Measurements from ENCODE around the gene STYXL1.
A peak's percentile ranks its signal among the peaks of the same experiment; 100 is the strongest.

STYXL1 gene

GRCh38 chr7:75969704-75970498, 77.9 kb downstream of the STYXL1 start:
- Histone ChIP-seq H4K8ac (ENCODE audit: low read depth, low read length) (no peak overlapping the region), H3K4ac (ENCODE audit: low read length) (no peak overlapping the region), H3K27ac (replicated peaks; ENCODE audit: low read length) (no peak overlapping the region), H3K27me3 (ENCODE audit: control insufficient read depth in 3 of 3, insufficient read depth in 3 of 3, low read depth in 1 of 3, low read length in 3 of 3) (no peaks in the 10 kb centered on the region), H3K4me1 (ENCODE audit: control insufficient read depth in 2 of 2, insufficient read depth in 1 of 2, low read depth in 1 of 2, low read length in 2 of 2) (peaks cover 38 to 46% of the 10 kb centered on the region in 2 donors), H3K18ac (ENCODE audit: low read length) (no peak overlapping the region), H2AFZ (ENCODE audit: low read length) (no peak overlapping the region), H3K4me2 (ENCODE audit: insufficient read depth, low read length, poor library complexity, severe bottlenecking) (no peak overlapping the region), H2AK5ac (ENCODE audit: low read depth, low read length) (peak overlapping the region; percentile 89), H2BK12ac (ENCODE audit: low read length) (peak overlapping the region; percentile 75), H3K36me3 (replicated peaks in 1 of 2; ENCODE audit: control insufficient read depth in 2 of 2, insufficient read depth in 2 of 2, low read length in 2 of 2) (peaks cover 10 to 45% of the 10 kb centered on the region in 2 donors), H3K79me1 (ENCODE audit: low read depth, low read length) (peaks cover 3% of the 10 kb centered on the region), H4K91ac (ENCODE audit: low read depth, low read length, poor library complexity) (no peak overlapping the region), H3K9ac (ENCODE audit: low read depth, low read length, poor library complexity) (peak overlapping the region; percentile 51), H2BK5ac (ENCODE audit: low read length) (peak overlapping the region; percentile 42), H3K4me3 (ENCODE audit: low read length in 2 of 2) (no peak overlapping the region), H3K14ac (ENCODE audit: low read length) (no peak overlapping the region), H3K23ac (ENCODE audit: low read depth, low read length, poor library complexity) (peak overlapping the region; percentile 49), H3K9me3 (replicated peaks in 1 of 2; ENCODE audit: control insufficient read depth in 2 of 2, insufficient read depth in 1 of 2, low read depth in 1 of 2, low read length in 2 of 2) (peaks cover 0 to 2% of the 10 kb centered on the region in 2 donors), H2BK120ac (ENCODE audit: low read depth, low read length) (peak overlapping the region; percentile 27), H2BK15ac (ENCODE audit: low read length) (no peak overlapping the region)
- WGBS, 2 donors (ENCODE audit: extremely low coverage in 2 of 2, insufficient read length in 2 of 2, insufficient replicate concordance in 1 of 2) = no CpG with 5 or more reads among the region's 30 CpGs
- no peak for DNase-seq (ENCODE audit: low spot score)

- peak overlapping the region; percentile 68 for H3K18ac ChIP-seq (ENCODE audit: low read length)
- H3K23ac ChIP-seq (ENCODE audit: low read depth, low read length, poor library complexity) = no peak overlapping the region
- H3K9me3 ChIP-seq (replicated peaks in 1 of 2; ENCODE audit: control insufficient read depth in 2 of 2, insufficient read depth in 1 of 2, low read depth in 1 of 2, low read length in 2 of 2) = peaks cover 0 to 2% of the 10 kb centered on the region in 2 donors
- H2BK12ac ChIP-seq (ENCODE audit: low read length) = no peak overlapping the region
- no peak overlapping the region for H2AFZ ChIP-seq (ENCODE audit: low read length)
- H2BK15ac ChIP-seq (ENCODE audit: low read length) = no peak overlapping the region
- H3K36me3 ChIP-seq (replicated peaks in 1 of 2; ENCODE audit: control insufficient read depth in 2 of 2, insufficient read depth in 2 of 2, low read length in 2 of 2) = peaks cover 10 to 41% of the 10 kb centered on the region in 2 donors
- H2BK120ac ChIP-seq (ENCODE audit: low read depth, low read length) = no peak overlapping the region
- WGBS, 2 donors (ENCODE audit: extremely low coverage in 2 of 2, insufficient read length in 2 of 2, insufficient replicate concordance in 1 of 2) = no CpG with 5 or more reads among the region's 13 CpGs
- peaks cover 3% of the 10 kb centered on the region for H3K79me1 ChIP-seq (ENCODE audit: low read depth, low read length)
- no peaks in the 10 kb centered on the region for H3K27me3 ChIP-seq (ENCODE audit: control insufficient read depth in 3 of 3, insufficient read depth in 3 of 3, low read depth in 1 of 3, low read length in 3 of 3)
- no peak overlapping the region for H3K4ac ChIP-seq (ENCODE audit: low read length)
- H3K4me1 ChIP-seq (ENCODE audit: control insufficient read depth in 2 of 2, insufficient read depth in 1 of 2, low read depth in 1 of 2, low read length in 2 of 2) = peaks cover 38 to 50% of the 10 kb centered on the region in 2 donors
- no peak overlapping the region for H3K14ac ChIP-seq (ENCODE audit: low read length)
- no peak overlapping the region for H4K8ac ChIP-seq (ENCODE audit: low read depth, low read length)
- H3K27ac ChIP-seq (replicated peaks; ENCODE audit: low read length) = no peak overlapping the region
- DNase-seq (ENCODE audit: low spot score) = no peak
- H2BK5ac ChIP-seq (ENCODE audit: low read length) = peak overlapping the region; percentile 0
- H2AK5ac ChIP-seq (ENCODE audit: low read depth, low read length) = peak overlapping the region; percentile 89
- no peak overlapping the region for H3K4me2 ChIP-seq (ENCODE audit: insufficient read depth, low read length, poor library complexity, severe bottlenecking)
- H3K9ac ChIP-seq (ENCODE audit: low read depth, low read length, poor library complexity) = no peak overlapping the region
- H3K4me3 ChIP-seq (ENCODE audit: low read length in 2 of 2) = no peak overlapping the region
- no peak overlapping the region for H4K91ac ChIP-seq (ENCODE audit: low read depth, low read length, poor library complexity)
Observed at GRCh38 chr7:75969182-75969581, 78.6 kb downstream of the STYXL1 start.

- H3K4me3 ChIP-seq (ENCODE audit: low read length in 2 of 2) = no peak overlapping the region
- peak overlapping the region; percentile 35 for H3K18ac ChIP-seq (ENCODE audit: low read length)
- no peak overlapping the region for H3K9ac ChIP-seq (ENCODE audit: low read depth, low read length, poor library complexity)
- H2BK12ac ChIP-seq (ENCODE audit: low read length) = no peak overlapping the region
- H3K14ac ChIP-seq (ENCODE audit: low read length) = no peak overlapping the region
- no peak overlapping the region for H2AFZ ChIP-seq (ENCODE audit: low read length)
- H3K27ac ChIP-seq (replicated peaks; ENCODE audit: low read length) = no peak overlapping the region
- H3K4me2 ChIP-seq (ENCODE audit: insufficient read depth, low read length, poor library complexity, severe bottlenecking) = no peak overlapping the region
- H2AK5ac ChIP-seq (ENCODE audit: low read depth, low read length) = peak overlapping the region; percentile 96
- H3K36me3 ChIP-seq (replicated peaks in 1 of 2; ENCODE audit: control insufficient read depth in 2 of 2, insufficient read depth in 2 of 2, low read length in 2 of 2) = peaks cover 8 to 35% of the 10 kb centered on the region in 2 donors
- H3K27me3 ChIP-seq (ENCODE audit: control insufficient read depth in 3 of 3, insufficient read depth in 3 of 3, low read depth in 1 of 3, low read length in 3 of 3) = no peaks in the 10 kb centered on the region
- no peak overlapping the region for H4K91ac ChIP-seq (ENCODE audit: low read depth, low read length, poor library complexity)
- peak overlapping the region; percentile 0 for H2BK5ac ChIP-seq (ENCODE audit: low read length)
- WGBS, 2 donors (ENCODE audit: extremely low coverage in 2 of 2, insufficient read length in 2 of 2, insufficient replicate concordance in 1 of 2) = no CpG with 5 or more reads among the region's 12 CpGs
- no peak overlapping the region for H4K8ac ChIP-seq (ENCODE audit: low read depth, low read length)
- peaks cover 39 to 52% of the 10 kb centered on the region in 2 donors for H3K4me1 ChIP-seq (ENCODE audit: control insufficient read depth in 2 of 2, insufficient read depth in 1 of 2, low read depth in 1 of 2, low read length in 2 of 2)
- H3K23ac ChIP-seq (ENCODE audit: low read depth, low read length, poor library complexity) = peak overlapping the region; percentile 39
- H2BK15ac ChIP-seq (ENCODE audit: low read length) = no peak overlapping the region
- peaks cover 3% of the 10 kb centered on the region for H3K79me1 ChIP-seq (ENCODE audit: low read depth, low read length)
- DNase-seq (ENCODE audit: low spot score) = no peak
- peak overlapping the region; percentile 67 for H2BK120ac ChIP-seq (ENCODE audit: low read depth, low read length)
- peaks cover 0 to 2% of the 10 kb centered on the region in 2 donors for H3K9me3 ChIP-seq (replicated peaks in 1 of 2; ENCODE audit: control insufficient read depth in 2 of 2, insufficient read depth in 1 of 2, low read depth in 1 of 2, low read length in 2 of 2)
- H3K4ac ChIP-seq (ENCODE audit: low read length) = no peak overlapping the region
Observed at GRCh38 chr7:75968561-75969001, 79.2 kb downstream of the STYXL1 start.

GRCh38 chr7:75968012-75968411, 79.8 kb downstream of the STYXL1 start:
- H3K79me1 ChIP-seq (ENCODE audit: low read depth, low read length) = peaks cover 3% of the 10 kb centered on the region
- peak overlapping the region; percentile 24 for H3K9ac ChIP-seq (ENCODE audit: low read depth, low read length, poor library complexity)
- H2BK15ac ChIP-seq (ENCODE audit: low read length) = peak overlapping the region; percentile 71
- peaks cover 0 to 2% of the 10 kb centered on the region in 2 donors for H3K9me3 ChIP-seq (replicated peaks in 1 of 2; ENCODE audit: control insufficient read depth in 2 of 2, insufficient read depth in 1 of 2, low read depth in 1 of 2, low read length in 2 of 2)
- no peak overlapping the region for H4K8ac ChIP-seq (ENCODE audit: low read depth, low read length)
- peaks cover 8 to 30% of the 10 kb centered on the region in 2 donors for H3K36me3 ChIP-seq (replicated peaks in 1 of 2; ENCODE audit: control insufficient read depth in 2 of 2, insufficient read depth in 2 of 2, low read length in 2 of 2)
- H2BK120ac ChIP-seq (ENCODE audit: low read depth, low read length) = peak overlapping the region; percentile 67
- H2AFZ ChIP-seq (ENCODE audit: low read length) = no peak overlapping the region
- WGBS, 2 donors (ENCODE audit: extremely low coverage in 2 of 2, insufficient read length in 2 of 2, insufficient replicate concordance in 1 of 2) = no CpG with 5 or more reads among the region's 10 CpGs
- H2AK5ac ChIP-seq (ENCODE audit: low read depth, low read length) = peak overlapping the region; percentile 96
- H3K27ac ChIP-seq (replicated peaks; ENCODE audit: low read length) = peak overlapping the region; percentile 56
- H2BK12ac ChIP-seq (ENCODE audit: low read length) = peak overlapping the region; percentile 78
- no peak overlapping the region for H3K4me2 ChIP-seq (ENCODE audit: insufficient read depth, low read length, poor library complexity, severe bottlenecking)
- peaks cover 45 to 57% of the 10 kb centered on the region in 2 donors for H3K4me1 ChIP-seq (ENCODE audit: control insufficient read depth in 2 of 2, insufficient read depth in 1 of 2, low read depth in 1 of 2, low read length in 2 of 2)
- H3K4ac ChIP-seq (ENCODE audit: low read length) = no peak overlapping the region
- no peak overlapping the region for H4K91ac ChIP-seq (ENCODE audit: low read depth, low read length, poor library complexity)
- peak overlapping the region; percentile 39 for H3K23ac ChIP-seq (ENCODE audit: low read depth, low read length, poor library complexity)
- no peak overlapping the region for H3K14ac ChIP-seq (ENCODE audit: low read length)
- H3K18ac ChIP-seq (ENCODE audit: low read length) = peak overlapping the region; percentile 93
- DNase-seq (ENCODE audit: low spot score) = no peak
- H3K27me3 ChIP-seq (ENCODE audit: control insufficient read depth in 3 of 3, insufficient read depth in 3 of 3, low read depth in 1 of 3, low read length in 3 of 3) = no peaks in the 10 kb centered on the region
- no peak overlapping the region for H3K4me3 ChIP-seq (ENCODE audit: low read length in 2 of 2)
- H2BK5ac ChIP-seq (ENCODE audit: low read length) = peak overlapping the region; percentile 0
